A549 (cell line): ENCODE results near the gene PAK3. TPM values are rescaled to one million over a fixed set of nuclear protein-coding genes. Genes with fewer than 3 reads are reported as not detected.

Source experiments
- ATAC-seq, 2 experiments: fragments of 200-7000 bp in 1 of 2; fragments of >200 bp in 1 of 2; cut with Nextera tagmentation in 1 of 2; cut with Tn5 transposase in 1 of 2; 3 replicates each; pipeline versions ENCODE4 v1.8.0 to v1.9.1; 2018 to 2020; ENCODE audit warnings: mild to moderate bottlenecking in 1 of 2, moderate library complexity in 1 of 2
- CTCF ChIA-PET: fragments of 300-600 bp; sonication (Branson Sonifier 250); formaldehyde crosslinking; extraction: SDS; loops from one replicate; lab custom pipeline; 2021; ENCODE audit warnings: antibody characterized with exemption, inconsistent platforms; lab: Yijun Ruan, JAX
- POLR2A ChIA-PET: fragments of 350-600 bp; formaldehyde crosslinking; extraction: SDS; loops from one replicate; lab custom pipeline; 2021; ENCODE audit warnings: antibody characterized with exemption, inconsistent platforms; lab: Yijun Ruan, JAX
- DNase-seq, 2 experiments: peaks; one replicate each; pipeline versions ENCODE4 v3.0.0 to v3.0.0-alpha.2; 2011 to 2016; ENCODE audit warnings: low read depth in 1 of 2, low spot score in 1 of 2
- FAIRE-seq: peaks from 2 replicates; lab custom pipeline; 2011; peaks lifted over from hg19 to GRCh38; lab: Jason Lieb, UNC
- H3K27ac ChIP-seq, 2 experiments: fragments of >200 bp; sonication (Bioruptor Twin); formaldehyde crosslinking; 3 replicates each; pipeline ENCODE4 v1.5.1; 2016 to 2017
- H3K4me1 ChIP-seq: fragments of >200 bp; sonication (Bioruptor Twin); formaldehyde crosslinking; 3 replicates; pipeline ENCODE4 v1.6.1; 2016
- H3K4me2 ChIP-seq: fragments of >200 bp; sonication (Bioruptor Twin); formaldehyde crosslinking; 3 replicates; pipeline ENCODE4 v1.6.1; 2016
- H3K4me3 ChIP-seq: fragments of >200 bp; sonication (Bioruptor Twin); formaldehyde crosslinking; 3 replicates; pipeline ENCODE4 v1.5.1; 2016
- H3K9me3 ChIP-seq: fragments of >200 bp; sonication (Bioruptor Twin); formaldehyde crosslinking; 3 replicates; pipeline ENCODE4 v1.6.1; 2016
- BHLHE40 ChIP-seq: IDR thresholded peaks from 2 replicates; pipeline ENCODE4 v1.6.1; 2012; ENCODE audit warnings: low read depth, low read length, inconsistent platforms
- HOXA7 ChIP-seq: fragments of 250-450 bp; sonication (Bioruptor Pico); IDR thresholded peaks from 2 replicates; pipeline ENCODE4 v1.5.0; 2020; ENCODE audit warnings: mild to moderate bottlenecking, moderate library complexity
- HOXB5 ChIP-seq: fragments of 250-450 bp; sonication (Bioruptor Pico); IDR thresholded peaks from 2 replicates; pipeline ENCODE4 v1.5.0; 2020; ENCODE audit warnings: mild to moderate bottlenecking, moderate library complexity
- KDM5A ChIP-seq: fragments of 200-600 bp; sonication (generic); IDR thresholded peaks from 2 replicates; pipeline ENCODE4 v1.6.1; 2016; ENCODE audit warnings: antibody characterized with exemption, mild to moderate bottlenecking
- MYC ChIP-seq: IDR thresholded peaks from 2 replicates; pipeline ENCODE4 v1.6.1; 2012; ENCODE audit warnings: mild to moderate bottlenecking, inconsistent platforms, low read length, improper control_type of control experiment, borderline replicate concordance
- NR3C1 ChIP-seq: fragments of >200 bp; sonication (Bioruptor Twin); formaldehyde crosslinking; IDR thresholded peaks from 3 replicates; pipeline ENCODE4 v1.6.1; 2017
- POLR2AphosphoS2 ChIP-seq: conservative IDR thresholded peaks from 2 replicates; pipeline ENCODE4 v1.6.1; 2012; ENCODE audit warnings: low read length, improper control_type of control experiment, inconsistent platforms
- RNF2 ChIP-seq: fragments of 200-600 bp; sonication (generic); IDR thresholded peaks from 2 replicates; pipeline ENCODE4 v1.6.1; 2016; ENCODE audit warnings: low read depth, mild to moderate bottlenecking, antibody characterized with exemption, moderate library complexity, borderline replicate concordance
- SMC3 ChIP-seq: fragments of >200 bp; sonication (Bioruptor Twin); formaldehyde crosslinking; IDR thresholded peaks from 3 replicates; pipeline ENCODE4 v1.6.1; 2018; ENCODE audit warnings: inconsistent platforms
- SREBF2 ChIP-seq: fragments of 450-650 bp; IDR thresholded peaks from 2 replicates; pipeline ENCODE4 v1.6.1; 2014; ENCODE audit warnings: mild to moderate bottlenecking, moderate library complexity
- ZC3H11A ChIP-seq: fragments of 450-650 bp; IDR thresholded peaks from 2 replicates; pipeline ENCODE4 v1.6.1; 2014; ENCODE audit warnings: antibody characterized with exemption, mild to moderate bottlenecking
- ZSCAN20 ChIP-seq: fragments of 250-450 bp; sonication (Bioruptor Pico); IDR thresholded peaks from 2 replicates; pipeline ENCODE4 v1.8.0; 2022; ENCODE audit warnings: mild to moderate bottlenecking, moderate library complexity
- WGBS: methylation state at CpG from one replicate; pipeline ENCODE4 v1.1.6; 2017; ENCODE audit errors: missing lambda C conversion rate; 5-methylcytosine and 5-hydroxymethylcytosine counted together
- polyA plus RNA-seq, 4 experiments: library from polyadenylated mRNA; depleted of rRNA in 3 of 4; stranded (reverse); fragments of >200 nt; fragmentation: RNase III in 1 of 4; extraction: RNeasy Plus Mini Kit Qiagen cat#74134 plus additional on column Dnase treatment in 1 of 4; gene quantifications; 2 replicates in 3 of 4; 3 replicates in 1 of 4; pipeline ENCODE4 v1.2.3, GENCODE V29; 2011 to 2017
- TF ChIP-seq, protein P1 (sequence below): fragments of 250-450 bp; sonication (Bioruptor Pico); IDR thresholded peaks from 2 replicates; pipeline ENCODE4 v1.5.0; 2021; ENCODE audit warnings: mild to moderate bottlenecking, moderate library complexity, borderline replicate concordance
- TF ChIP-seq, protein P2 (sequence below): fragments of 200-600 bp; sonication (generic); IDR thresholded peaks from 2 replicates; pipeline ENCODE4 v1.6.1; 2016; ENCODE audit warnings: antibody characterized with exemption, mild to moderate bottlenecking, moderate library complexity
- TF ChIP-seq, protein P3 (sequence below): fragments of >200 bp; sonication (Bioruptor Twin); formaldehyde crosslinking; IDR thresholded peaks from 3 replicates; pipeline ENCODE4 v1.5.1; 2016
- TF ChIP-seq, protein P4 (sequence below): IDR thresholded peaks from 2 replicates; pipeline ENCODE4 v1.6.1; 2012; ENCODE audit warnings: low read depth, borderline replicate concordance

The PAK3 gene
- polyA plus RNA-seq, 2 of the 4 experiments (the other 2 are of a cell fraction): 0.06 to 0.17 TPM

DNA sequence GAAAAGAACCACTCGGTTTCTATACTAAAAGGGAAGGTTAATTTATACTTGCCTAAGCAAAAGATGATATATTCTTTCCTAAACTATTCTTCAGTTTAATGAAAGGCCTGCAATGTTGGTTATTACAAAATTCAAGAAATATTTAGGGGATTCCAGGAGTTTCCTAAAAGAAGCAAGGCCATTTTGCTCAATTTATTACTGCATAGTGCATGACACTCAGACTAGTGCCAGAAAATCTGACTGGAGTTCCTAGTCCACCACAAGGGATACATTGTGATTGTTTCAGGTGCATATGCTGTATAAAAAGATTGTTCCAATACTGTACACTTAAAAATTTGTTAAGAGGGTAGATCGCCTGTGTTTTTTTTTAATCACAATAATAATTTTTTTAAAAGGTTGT lies 95.6 kb downstream of the PAK3 start:
- no peak for TF ChIP-seq HOXA7 (CRISPR knock-in tag)
- CTCF ChIA-PET: interaction anchor here (1.1 kb wide), 1 partner anchor 11 kb away, joined by 3 read pairs; no protein-coding TSS in a partner anchor
- Histone ChIP-seq H3K9me3 (no peaks in the 10 kb centered on the region), H3K4me3 (no peak overlapping the region), H3K4me2 (no peak overlapping the region), H3K4me1 (no peaks in the 10 kb centered on the region), H3K27ac (no peak overlapping the region)
- 22% methylated on average over 2 of the region's 2 CpGs for WGBS
- no peak for DNase-seq
- POLR2A ChIA-PET: no interaction called here
- ATAC-seq: no peak
- FAIRE-seq: no peak

DNA sequence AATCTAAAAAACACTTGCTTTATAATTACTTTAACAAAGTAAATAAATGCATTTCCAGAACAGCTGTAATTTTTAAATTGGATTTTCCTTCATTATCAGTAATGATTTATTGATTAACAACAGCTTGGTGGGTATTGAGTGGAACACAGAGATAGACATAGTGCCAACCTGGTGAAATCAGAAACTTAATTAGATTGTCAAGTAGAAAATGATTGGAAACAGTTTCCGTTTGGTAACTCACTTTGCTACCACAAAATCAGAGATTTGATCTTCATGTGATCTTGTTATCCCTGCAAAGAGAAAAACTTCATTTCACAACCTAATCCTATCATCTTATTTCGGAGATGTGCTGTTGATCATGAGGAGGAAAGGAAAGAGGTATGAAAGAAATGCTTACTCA lies 103.5 kb downstream of the PAK3 start:
- 3% methylated on average over 2 of the region's 2 CpGs for WGBS
- DNase-seq (no peak), FAIRE-seq (no peak)
- no peak overlapping the region for H3K4me2 ChIP-seq
- POLR2A ChIA-PET: no interaction called here
- no peak overlapping the region for H3K27ac ChIP-seq
- H3K4me1 ChIP-seq: no peaks in the 10 kb centered on the region
- H3K9me3 ChIP-seq: no peaks in the 10 kb centered on the region
- TF ChIP-seq, protein P1, sequence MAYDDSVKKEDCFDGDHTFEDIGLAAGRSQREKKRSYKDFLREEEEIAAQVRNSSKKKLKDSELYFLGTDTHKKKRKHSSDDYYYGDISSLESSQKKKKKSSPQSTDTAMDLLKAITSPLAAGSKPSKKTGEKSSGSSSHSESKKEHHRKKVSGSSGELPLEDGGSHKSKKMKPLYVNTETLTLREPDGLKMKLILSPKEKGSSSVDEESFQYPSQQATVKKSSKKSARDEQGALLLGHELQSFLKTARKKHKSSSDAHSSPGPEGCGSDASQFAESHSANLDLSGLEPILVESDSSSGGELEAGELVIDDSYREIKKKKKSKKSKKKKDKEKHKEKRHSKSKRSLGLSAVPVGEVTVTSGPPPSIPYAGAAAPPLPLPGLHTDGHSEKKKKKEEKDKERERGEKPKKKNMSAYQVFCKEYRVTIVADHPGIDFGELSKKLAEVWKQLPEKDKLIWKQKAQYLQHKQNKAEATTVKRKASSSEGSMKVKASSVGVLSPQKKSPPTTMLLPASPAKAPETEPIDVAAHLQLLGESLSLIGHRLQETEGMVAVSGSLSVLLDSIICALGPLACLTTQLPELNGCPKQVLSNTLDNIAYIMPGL (CRISPR knock-in tag): no peak
- TF ChIP-seq RNF2 (no peak), BHLHE40 (no peak), SMC3 (no peak), NR3C1 (no peak), HOXB5 (CRISPR knock-in tag) (no peak), SREBF2 (no peak), MYC (no peak), KDM5A (no peak), POLR2AphosphoS2 (no peak), ZSCAN20 (no peak)
- TF ChIP-seq, protein P2, sequence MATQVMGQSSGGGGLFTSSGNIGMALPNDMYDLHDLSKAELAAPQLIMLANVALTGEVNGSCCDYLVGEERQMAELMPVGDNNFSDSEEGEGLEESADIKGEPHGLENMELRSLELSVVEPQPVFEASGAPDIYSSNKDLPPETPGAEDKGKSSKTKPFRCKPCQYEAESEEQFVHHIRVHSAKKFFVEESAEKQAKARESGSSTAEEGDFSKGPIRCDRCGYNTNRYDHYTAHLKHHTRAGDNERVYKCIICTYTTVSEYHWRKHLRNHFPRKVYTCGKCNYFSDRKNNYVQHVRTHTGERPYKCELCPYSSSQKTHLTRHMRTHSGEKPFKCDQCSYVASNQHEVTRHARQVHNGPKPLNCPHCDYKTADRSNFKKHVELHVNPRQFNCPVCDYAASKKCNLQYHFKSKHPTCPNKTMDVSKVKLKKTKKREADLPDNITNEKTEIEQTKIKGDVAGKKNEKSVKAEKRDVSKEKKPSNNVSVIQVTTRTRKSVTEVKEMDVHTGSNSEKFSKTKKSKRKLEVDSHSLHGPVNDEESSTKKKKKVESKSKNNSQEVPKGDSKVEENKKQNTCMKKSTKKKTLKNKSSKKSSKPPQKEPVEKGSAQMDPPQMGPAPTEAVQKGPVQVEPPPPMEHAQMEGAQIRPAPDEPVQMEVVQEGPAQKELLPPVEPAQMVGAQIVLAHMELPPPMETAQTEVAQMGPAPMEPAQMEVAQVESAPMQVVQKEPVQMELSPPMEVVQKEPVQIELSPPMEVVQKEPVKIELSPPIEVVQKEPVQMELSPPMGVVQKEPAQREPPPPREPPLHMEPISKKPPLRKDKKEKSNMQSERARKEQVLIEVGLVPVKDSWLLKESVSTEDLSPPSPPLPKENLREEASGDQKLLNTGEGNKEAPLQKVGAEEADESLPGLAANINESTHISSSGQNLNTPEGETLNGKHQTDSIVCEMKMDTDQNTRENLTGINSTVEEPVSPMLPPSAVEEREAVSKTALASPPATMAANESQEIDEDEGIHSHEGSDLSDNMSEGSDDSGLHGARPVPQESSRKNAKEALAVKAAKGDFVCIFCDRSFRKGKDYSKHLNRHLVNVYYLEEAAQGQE: no peak
- TF ChIP-seq, protein P3, sequence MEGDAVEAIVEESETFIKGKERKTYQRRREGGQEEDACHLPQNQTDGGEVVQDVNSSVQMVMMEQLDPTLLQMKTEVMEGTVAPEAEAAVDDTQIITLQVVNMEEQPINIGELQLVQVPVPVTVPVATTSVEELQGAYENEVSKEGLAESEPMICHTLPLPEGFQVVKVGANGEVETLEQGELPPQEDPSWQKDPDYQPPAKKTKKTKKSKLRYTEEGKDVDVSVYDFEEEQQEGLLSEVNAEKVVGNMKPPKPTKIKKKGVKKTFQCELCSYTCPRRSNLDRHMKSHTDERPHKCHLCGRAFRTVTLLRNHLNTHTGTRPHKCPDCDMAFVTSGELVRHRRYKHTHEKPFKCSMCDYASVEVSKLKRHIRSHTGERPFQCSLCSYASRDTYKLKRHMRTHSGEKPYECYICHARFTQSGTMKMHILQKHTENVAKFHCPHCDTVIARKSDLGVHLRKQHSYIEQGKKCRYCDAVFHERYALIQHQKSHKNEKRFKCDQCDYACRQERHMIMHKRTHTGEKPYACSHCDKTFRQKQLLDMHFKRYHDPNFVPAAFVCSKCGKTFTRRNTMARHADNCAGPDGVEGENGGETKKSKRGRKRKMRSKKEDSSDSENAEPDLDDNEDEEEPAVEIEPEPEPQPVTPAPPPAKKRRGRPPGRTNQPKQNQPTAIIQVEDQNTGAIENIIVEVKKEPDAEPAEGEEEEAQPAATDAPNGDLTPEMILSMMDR: no peak
- TF ChIP-seq, protein P4, sequence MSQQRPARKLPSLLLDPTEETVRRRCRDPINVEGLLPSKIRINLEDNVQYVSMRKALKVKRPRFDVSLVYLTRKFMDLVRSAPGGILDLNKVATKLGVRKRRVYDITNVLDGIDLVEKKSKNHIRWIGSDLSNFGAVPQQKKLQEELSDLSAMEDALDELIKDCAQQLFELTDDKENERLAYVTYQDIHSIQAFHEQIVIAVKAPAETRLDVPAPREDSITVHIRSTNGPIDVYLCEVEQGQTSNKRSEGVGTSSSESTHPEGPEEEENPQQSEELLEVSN: no peak
- TF ChIP-seq, all 56 proteins: peak for 0
- CTCF ChIA-PET: no interaction called here
- H3K4me3 ChIP-seq: no peak overlapping the region
- ATAC-seq: no peak

DNA sequence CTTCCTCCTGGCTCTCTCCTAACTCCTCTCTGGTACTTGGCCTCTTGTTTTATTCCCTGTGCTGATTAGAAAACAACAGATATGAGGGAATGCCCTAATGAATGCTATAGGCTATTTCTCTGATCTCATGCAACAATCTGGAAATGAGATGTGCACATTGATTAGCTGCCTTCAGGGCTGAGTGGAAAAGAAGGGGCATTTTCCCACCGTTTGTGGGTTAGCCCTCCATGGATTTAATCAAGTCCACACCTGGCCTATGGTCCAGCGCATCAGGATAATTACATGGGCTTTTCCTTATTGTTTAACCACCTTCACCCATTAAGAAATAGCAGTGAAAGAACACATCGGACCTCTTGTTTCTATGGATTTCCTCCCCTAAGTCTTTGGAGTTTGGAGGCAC lies 104.3 kb downstream of the PAK3 start:
- TF ChIP-seq ZC3H11A: no peak
- ATAC-seq: no peak
- Histone ChIP-seq H3K4me3 (no peak overlapping the region), H3K4me2 (no peak overlapping the region), H3K27ac (no peak overlapping the region), H3K4me1 (no peaks in the 10 kb centered on the region), H3K9me3 (no peaks in the 10 kb centered on the region)
- FAIRE-seq: no peak
- POLR2A ChIA-PET: no interaction called here
- CTCF ChIA-PET: interaction anchor here (0.6 kb wide), 1 partner anchor 211 kb away, joined by 4 read pairs; no protein-coding TSS in a partner anchor
- DNase-seq: no peak
- WGBS: 7% methylated on average over 3 of the region's 3 CpGs
